Skeletal muscle satellite cell (primary cell): Measurements from ENCODE around the gene TSNAX.
A peak's percentile ranks its signal among the peaks of the same experiment; 100 is the strongest.

Experiments
- H3K27me3 ChIP-seq: 2 replicates; pipeline ENCODE4 v1.7.0; 2013; ENCODE audit warnings: low read length; ENCODE audit not compliant: control insufficient read depth, insufficient read depth
- H3K36me3 ChIP-seq: 2 replicates; pipeline ENCODE4 v1.7.0; 2013; ENCODE audit warnings: mild to moderate bottlenecking, control low read depth, low read length; ENCODE audit not compliant: insufficient read depth
- H3K4me1 ChIP-seq: 2 replicates; pipeline ENCODE4 v1.7.0; 2013; ENCODE audit warnings: low read length; ENCODE audit not compliant: control insufficient read depth, insufficient read depth
- H3K4me2 ChIP-seq: 2 replicates; pipeline ENCODE4 v1.7.0; 2013; ENCODE audit warnings: mild to moderate bottlenecking, low read length
- H3K4me3 ChIP-seq: 2 replicates; pipeline ENCODE4 v1.7.0; 2013; ENCODE audit warnings: low read length
- H3K9ac ChIP-seq: 2 replicates; pipeline ENCODE4 v1.7.0; 2013; ENCODE audit warnings: mild to moderate bottlenecking, low read depth, low read length, moderate library complexity
- H3K9me3 ChIP-seq: replicated peaks from 2 replicates; pipeline ENCODE4 v1.7.0; 2013; ENCODE audit warnings: mild to moderate bottlenecking, control low read depth, low read length

Gene TSNAX

GRCh38 chr1:231522038-231522437 lies 6.4 kb upstream of the TSNAX start:
- Histone ChIP-seq H3K4me1 (no peaks in the 10 kb centered on the region), H3K36me3 (no peaks in the 10 kb centered on the region), H3K9ac (no peak overlapping the region), H3K9me3 (no peaks in the 10 kb centered on the region), H3K27me3 (no peaks in the 10 kb centered on the region), H3K4me2 (no peak overlapping the region), H3K4me3 (no peak overlapping the region)

- Histone ChIP-seq H3K4me1 (peaks cover 6% of the 10 kb centered on the region), H3K36me3 (no peaks in the 10 kb centered on the region), H3K9ac (no peak overlapping the region), H3K9me3 (no peaks in the 10 kb centered on the region), H3K4me2 (no peak overlapping the region), H3K4me3 (no peak overlapping the region), H3K27me3 (no peaks in the 10 kb centered on the region)
Measured at GRCh38 chr1:231522931-231523642, 5.4 kb upstream of the TSNAX start.

- Histone ChIP-seq H3K9me3 (no peaks in the 10 kb centered on the region), H3K4me2 (no peak overlapping the region), H3K4me3 (no peak overlapping the region), H3K27me3 (no peaks in the 10 kb centered on the region), H3K4me1 (peaks cover 6% of the 10 kb centered on the region), H3K36me3 (no peaks in the 10 kb centered on the region), H3K9ac (no peak overlapping the region)
Measured at GRCh38 chr1:231523816-231524215, 4.7 kb upstream of the TSNAX start.

- no peaks in the 10 kb centered on the region for H3K27me3 ChIP-seq
- no peaks in the 10 kb centered on the region for H3K9me3 ChIP-seq
- H3K4me1 ChIP-seq = peaks cover 14% of the 10 kb centered on the region
- no peak overlapping the region for H3K9ac ChIP-seq
- H3K4me3 ChIP-seq = no peak overlapping the region
- H3K36me3 ChIP-seq = peaks cover 3% of the 10 kb centered on the region
- H3K4me2 ChIP-seq = no peak overlapping the region
Measured at GRCh38 chr1:231526536-231526935, 1.9 kb upstream of the TSNAX start.

GRCh38 chr1:231527586-231528171 lies 790 bp upstream of the TSNAX start:
- Histone ChIP-seq H3K36me3 (peaks cover 5% of the 10 kb centered on the region), H3K27me3 (no peaks in the 10 kb centered on the region), H3K4me2 (peak overlapping the region; percentile 89), H3K9ac (peak overlapping the region; percentile 99), H3K4me1 (peaks cover 14% of the 10 kb centered on the region), H3K4me3 (peak overlapping the region; percentile 99), H3K9me3 (no peaks in the 10 kb centered on the region)

GRCh38 chr1:231533240-231533639 lies 4.8 kb downstream of the TSNAX start:
- peaks cover 20% of the 10 kb centered on the region for H3K36me3 ChIP-seq
- H3K4me1 ChIP-seq = peaks cover 8% of the 10 kb centered on the region
- no peak overlapping the region for H3K4me2 ChIP-seq
- H3K27me3 ChIP-seq = no peaks in the 10 kb centered on the region
- no peaks in the 10 kb centered on the region for H3K9me3 ChIP-seq
- no peak overlapping the region for H3K4me3 ChIP-seq
- no peak overlapping the region for H3K9ac ChIP-seq

GRCh38 chr1:231534703-231535159 lies 6.3 kb downstream of the TSNAX start:
- H3K27me3 ChIP-seq = no peaks in the 10 kb centered on the region
- peaks cover 25% of the 10 kb centered on the region for H3K36me3 ChIP-seq
- peaks cover 3% of the 10 kb centered on the region for H3K4me1 ChIP-seq
- H3K9ac ChIP-seq = no peak overlapping the region
- H3K4me2 ChIP-seq = no peak overlapping the region
- no peak overlapping the region for H3K4me3 ChIP-seq
- no peaks in the 10 kb centered on the region for H3K9me3 ChIP-seq

- H3K4me2 ChIP-seq = no peak overlapping the region
- no peaks in the 10 kb centered on the region for H3K9me3 ChIP-seq
- no peak overlapping the region for H3K4me3 ChIP-seq
- H3K4me1 ChIP-seq = no peaks in the 10 kb centered on the region
- no peak overlapping the region for H3K9ac ChIP-seq
- H3K27me3 ChIP-seq = no peaks in the 10 kb centered on the region
- peaks cover 27% of the 10 kb centered on the region for H3K36me3 ChIP-seq
Measured at GRCh38 chr1:231536099-231536498, 7.6 kb downstream of the TSNAX start.

- Histone ChIP-seq H3K9ac (no peak overlapping the region), H3K9me3 (no peaks in the 10 kb centered on the region), H3K27me3 (no peaks in the 10 kb centered on the region), H3K36me3 (peaks cover 38% of the 10 kb centered on the region), H3K4me2 (no peak overlapping the region), H3K4me3 (no peak overlapping the region), H3K4me1 (no peaks in the 10 kb centered on the region)
Measured at GRCh38 chr1:231540847-231541246, 12.4 kb downstream of the TSNAX start.

GRCh38 chr1:231541842-231542241 lies 13.4 kb downstream of the TSNAX start:
- Histone ChIP-seq H3K9ac (no peak overlapping the region), H3K4me3 (no peak overlapping the region), H3K27me3 (no peaks in the 10 kb centered on the region), H3K4me1 (no peaks in the 10 kb centered on the region), H3K4me2 (no peak overlapping the region), H3K9me3 (no peaks in the 10 kb centered on the region), H3K36me3 (peaks cover 35% of the 10 kb centered on the region)

- Histone ChIP-seq H3K4me3 (no peak overlapping the region), H3K4me1 (no peaks in the 10 kb centered on the region), H3K4me2 (no peak overlapping the region), H3K27me3 (no peaks in the 10 kb centered on the region), H3K9me3 (no peaks in the 10 kb centered on the region), H3K36me3 (peaks cover 22% of the 10 kb centered on the region), H3K9ac (no peak overlapping the region)
Measured at GRCh38 chr1:231544943-231545592, 16.6 kb downstream of the TSNAX start.
